Umbilical cord (tissue), 2 donors: ENCODE data around the gene BHLHA15. TPM values are rescaled to one million over a fixed set of nuclear protein-coding genes. Genes with fewer than 3 reads are reported as not detected.

Source experiments
- DNase-seq: peaks from one replicate; pipeline ENCODE4 v3.0.0-alpha.2; 2015; ENCODE audit warnings: low spot score
- total RNA-seq: library from RNA; depleted of rRNA; stranded (reverse); fragments of >200 nt; gene quantifications from one replicate; pipeline ENCODE4 v1.2.3, GENCODE V29; 2014; ENCODE audit warnings: low replicate concordance; ENCODE audit not compliant: insufficient read depth

Gene BHLHA15
- total RNA-seq, 1 donor from 2014 or later, result not detected

- peak; percentile 34 for DNase-seq
Observed at GRCh38 chr7:98186452-98187137, 24.6 kb upstream of the BHLHA15 start.

GRCh38 chr7:98187138-98187502 lies 24.1 kb upstream of the BHLHA15 start:
- DNase-seq, result no peak

- DNase-seq, result no peak
Observed at GRCh38 chr7:98189559-98189958, 21.7 kb upstream of the BHLHA15 start.

GRCh38 chr7:98191668-98192431 lies 19.4 kb upstream of the BHLHA15 start:
- DNase-seq, result no peak

- DNase-seq, result no peak
Observed at GRCh38 chr7:98192781-98193457, 18.3 kb upstream of the BHLHA15 start.

- DNase-seq, result no peak
Observed at GRCh38 chr7:98193474-98194180, 17.6 kb upstream of the BHLHA15 start.

- DNase-seq, result no peak
Observed at GRCh38 chr7:98194186-98194585, 17.1 kb upstream of the BHLHA15 start.

GRCh38 chr7:98194672-98195457 lies 16.4 kb upstream of the BHLHA15 start:
- no peak for DNase-seq

- no peak for DNase-seq
Observed at GRCh38 chr7:98196706-98197605, 14.3 kb upstream of the BHLHA15 start.

GRCh38 chr7:98199131-98199530 lies 12.1 kb upstream of the BHLHA15 start:
- no peak for DNase-seq

- no peak for DNase-seq
Observed at GRCh38 chr7:98200364-98200763, 10.9 kb upstream of the BHLHA15 start.

- no peak for DNase-seq
Observed at GRCh38 chr7:98202367-98203195, 8.7 kb upstream of the BHLHA15 start.

- no peak for DNase-seq
Observed at GRCh38 chr7:98203261-98203963, 7.8 kb upstream of the BHLHA15 start.

- DNase-seq, result no peak
Observed at GRCh38 chr7:98203964-98204605, 7.2 kb upstream of the BHLHA15 start.

- DNase-seq, result no peak
Observed at GRCh38 chr7:98204670-98205069, 6.6 kb upstream of the BHLHA15 start.

GRCh38 chr7:98205162-98205845 lies 5.9 kb upstream of the BHLHA15 start:
- no peak for DNase-seq
